BE2C (cell line): ENCODE measurements around the gene IL12B. TPM values are rescaled to one million over a fixed set of nuclear protein-coding genes. Genes with fewer than 3 reads are reported as not detected.
"Not testable (repeated sequence)": the region's sequence is repeated elsewhere in the genome, so short reads cannot be mapped to it uniquely, and the experiment has no call there.

Source experiments
- DNase-seq: peaks from one replicate; pipeline ENCODE4 v3.0.0-alpha.2; 2020
- H3K27me3 ChIP-seq: fragments of 250-450 bp; sonication (Bioruptor Pico); 2 replicates; pipeline ENCODE4 v1.5.1; 2020; ENCODE audit warnings: mild to moderate bottlenecking
- H3K36me3 ChIP-seq: fragments of 250-450 bp; sonication (Bioruptor Pico); 2 replicates; pipeline ENCODE4 v1.5.1; 2020; ENCODE audit warnings: mild to moderate bottlenecking
- H3K4me1 ChIP-seq: fragments of 250-450 bp; sonication (Bioruptor Pico); 2 replicates; pipeline ENCODE4 v1.5.1; 2020
- H3K4me3 ChIP-seq: 2 replicates; pipeline ENCODE4 v1.5.1; 2011; ENCODE audit warnings: low read depth, low read length
- H3K9me3 ChIP-seq: fragments of 250-450 bp; sonication (Bioruptor Pico); 2 replicates; pipeline ENCODE4 v1.5.1; 2020
- polyA plus RNA-seq: library from polyadenylated mRNA; unstranded; fragments of >200 nt; gene quantifications from one replicate; pipeline ENCODE4 v1.2.1, GENCODE V29; 2012; ENCODE audit warnings: low read depth, missing spikeins; ENCODE audit not compliant: insufficient read length, insufficient read depth
- TF ChIP-seq, protein P1 (sequence below): IDR thresholded peaks from 2 replicates; pipeline ENCODE4 v1.5.1; 2012; ENCODE audit warnings: mild to moderate bottlenecking, low read depth, low read length

IL12B gene
- not detected for polyA plus RNA-seq

DNA sequence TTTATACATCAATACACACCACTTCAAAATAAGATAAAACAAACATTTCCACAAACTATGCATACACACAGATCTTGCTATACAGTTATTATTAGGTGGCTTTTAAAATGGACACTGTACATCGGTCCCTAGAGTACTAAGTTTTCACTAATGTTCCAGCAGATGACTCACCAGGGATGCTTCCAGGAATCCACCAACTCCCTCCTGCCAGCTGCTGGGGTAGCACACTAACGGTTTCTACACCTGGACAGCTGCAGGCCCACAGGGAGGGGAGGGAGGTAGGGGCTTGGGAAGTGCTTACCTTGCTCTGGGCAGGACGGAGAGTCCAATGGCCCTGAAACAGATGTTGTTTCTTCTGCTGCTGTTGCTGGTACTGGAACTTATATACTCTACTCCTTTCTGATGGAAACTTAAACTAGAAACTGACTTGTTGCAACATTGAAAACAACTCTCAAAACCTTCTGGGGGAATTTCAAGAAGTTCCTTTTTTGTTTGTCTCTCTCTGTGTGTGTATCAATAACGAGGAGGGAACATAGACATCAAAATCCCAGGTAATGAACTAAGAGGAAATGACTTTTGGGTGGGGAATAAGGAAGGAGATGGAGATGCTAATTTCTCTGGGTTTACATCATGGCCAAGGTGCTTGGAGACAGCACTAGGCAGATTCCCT, at the start of gene IL12B:
IL12B (minus strand) TSS at position 357 of the 670 bp plus-strand sequence. CDS start 3,705 bp downstream, outside the sequence.
- H3K9me3 ChIP-seq, result no peaks in the 10 kb centered on the region
- DNase-seq, result peak; percentile 18
- H3K27me3 ChIP-seq, result peaks cover 28% of the 10 kb centered on the region
- H3K4me3 ChIP-seq, result peak within 1 kb of the TSS; percentile 51
- TF ChIP-seq, protein P1, sequence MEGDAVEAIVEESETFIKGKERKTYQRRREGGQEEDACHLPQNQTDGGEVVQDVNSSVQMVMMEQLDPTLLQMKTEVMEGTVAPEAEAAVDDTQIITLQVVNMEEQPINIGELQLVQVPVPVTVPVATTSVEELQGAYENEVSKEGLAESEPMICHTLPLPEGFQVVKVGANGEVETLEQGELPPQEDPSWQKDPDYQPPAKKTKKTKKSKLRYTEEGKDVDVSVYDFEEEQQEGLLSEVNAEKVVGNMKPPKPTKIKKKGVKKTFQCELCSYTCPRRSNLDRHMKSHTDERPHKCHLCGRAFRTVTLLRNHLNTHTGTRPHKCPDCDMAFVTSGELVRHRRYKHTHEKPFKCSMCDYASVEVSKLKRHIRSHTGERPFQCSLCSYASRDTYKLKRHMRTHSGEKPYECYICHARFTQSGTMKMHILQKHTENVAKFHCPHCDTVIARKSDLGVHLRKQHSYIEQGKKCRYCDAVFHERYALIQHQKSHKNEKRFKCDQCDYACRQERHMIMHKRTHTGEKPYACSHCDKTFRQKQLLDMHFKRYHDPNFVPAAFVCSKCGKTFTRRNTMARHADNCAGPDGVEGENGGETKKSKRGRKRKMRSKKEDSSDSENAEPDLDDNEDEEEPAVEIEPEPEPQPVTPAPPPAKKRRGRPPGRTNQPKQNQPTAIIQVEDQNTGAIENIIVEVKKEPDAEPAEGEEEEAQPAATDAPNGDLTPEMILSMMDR, result no peak
- H3K4me1 ChIP-seq, result no peaks in the 10 kb centered on the region
- no peaks in the 10 kb centered on the region for H3K36me3 ChIP-seq

DNA sequence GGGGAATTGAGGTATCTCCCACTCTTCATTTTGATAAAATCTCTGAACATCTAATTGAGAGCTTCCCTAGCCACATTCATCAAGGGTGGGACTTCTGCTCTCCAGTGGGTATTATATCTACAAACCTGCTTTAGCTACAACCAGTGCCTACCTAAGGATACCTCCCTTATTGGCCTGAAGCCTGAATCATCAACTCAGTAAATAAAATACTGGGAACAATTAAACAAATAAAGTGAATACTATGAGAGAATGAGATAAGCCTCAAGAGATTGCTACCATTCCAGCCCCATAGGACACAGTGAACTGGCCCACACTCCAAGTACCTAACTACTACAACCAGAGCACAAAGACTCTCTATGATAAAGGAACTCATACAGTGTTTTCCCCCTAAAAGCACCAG, 47.4 kb upstream of the IL12B start:
- peaks cover 6% of the 10 kb centered on the region; the same call in 1 of the 2 replicates for H3K27me3 ChIP-seq
- no peaks in the 10 kb centered on the region for H3K9me3 ChIP-seq
- H3K4me3 ChIP-seq, result no peak overlapping the region
- no peaks in the 10 kb centered on the region for H3K36me3 ChIP-seq
- TF ChIP-seq, protein P1, result no peak
- no peaks in the 10 kb centered on the region for H3K4me1 ChIP-seq
- no peak for DNase-seq

DNA sequence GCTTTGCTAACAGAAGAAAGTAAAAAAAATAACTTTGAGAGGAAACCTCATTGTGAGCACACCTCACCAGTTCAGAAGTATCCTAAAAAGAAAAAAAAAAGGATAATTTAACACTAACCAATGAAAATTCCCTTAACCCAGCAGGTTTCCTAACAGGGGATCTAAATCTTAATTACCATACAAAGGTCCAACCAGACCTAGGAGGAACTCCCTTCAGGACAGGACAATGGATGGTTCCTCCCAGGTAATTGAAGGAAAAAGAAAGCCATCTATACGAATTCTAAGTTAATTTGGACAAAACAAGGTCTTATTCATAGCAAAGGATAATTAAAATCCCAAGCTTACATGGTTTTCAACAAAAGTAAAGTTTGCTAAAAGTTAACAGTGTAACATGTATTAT, 37.6 kb upstream of the IL12B start:
- DNase-seq, H3K9me3 ChIP-seq, H3K4me1 ChIP-seq, H3K36me3 ChIP-seq, H3K27me3 ChIP-seq, H3K4me3 ChIP-seq: not testable (repeated sequence)

DNA sequence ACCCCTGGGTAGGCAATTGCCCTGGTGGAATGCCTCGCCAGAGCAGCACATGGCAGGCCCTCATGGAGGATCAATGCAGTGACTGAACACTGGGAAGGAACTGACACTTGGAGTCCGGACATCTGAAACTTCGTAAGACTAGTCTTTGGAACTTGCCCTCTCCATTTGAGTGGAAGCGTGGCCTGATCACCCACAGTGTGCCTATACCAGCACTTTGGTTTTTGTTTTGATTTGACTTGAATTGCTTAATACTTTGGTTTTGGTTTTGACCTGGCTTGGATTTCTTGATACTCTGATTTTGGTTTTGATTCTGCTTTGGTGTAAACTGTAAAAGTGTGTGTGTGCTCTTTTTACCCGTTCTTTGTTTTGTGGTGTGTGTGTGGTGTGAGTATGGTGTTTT, 36.5 kb upstream of the IL12B start:
- not testable (repeated sequence) for H3K9me3 ChIP-seq, H3K4me1 ChIP-seq, H3K4me3 ChIP-seq, H3K36me3 ChIP-seq, DNase-seq, H3K27me3 ChIP-seq

DNA sequence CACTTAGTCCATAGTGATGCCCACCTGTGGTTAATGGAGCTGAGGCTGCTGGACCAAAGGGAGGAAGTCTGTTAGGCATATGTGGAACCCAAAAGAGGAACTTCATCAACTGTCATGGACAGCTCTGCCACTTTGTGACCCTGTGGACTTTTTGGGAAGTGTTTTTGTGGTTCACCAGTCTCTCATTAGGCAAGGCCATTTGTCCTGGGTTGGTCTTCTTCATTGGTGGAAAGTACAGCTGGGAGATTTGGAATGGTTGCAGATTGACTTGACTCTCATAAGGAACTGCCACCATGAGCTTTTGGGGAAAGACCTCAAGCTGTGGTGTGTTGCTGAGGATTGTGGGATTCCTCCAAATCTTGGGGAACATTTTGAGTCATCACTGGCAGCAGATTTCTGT, 31.9 kb upstream of the IL12B start:
- TF ChIP-seq, protein P1, result no peak
- Histone ChIP-seq H3K27me3 (peaks cover 3% of the 10 kb centered on the region; the same call in 1 of the 2 replicates), H3K4me3 (no peak overlapping the region), H3K9me3 (no peaks in the 10 kb centered on the region), H3K4me1 (no peaks in the 10 kb centered on the region), H3K36me3 (no peaks in the 10 kb centered on the region)
- DNase-seq, result no peak

DNA sequence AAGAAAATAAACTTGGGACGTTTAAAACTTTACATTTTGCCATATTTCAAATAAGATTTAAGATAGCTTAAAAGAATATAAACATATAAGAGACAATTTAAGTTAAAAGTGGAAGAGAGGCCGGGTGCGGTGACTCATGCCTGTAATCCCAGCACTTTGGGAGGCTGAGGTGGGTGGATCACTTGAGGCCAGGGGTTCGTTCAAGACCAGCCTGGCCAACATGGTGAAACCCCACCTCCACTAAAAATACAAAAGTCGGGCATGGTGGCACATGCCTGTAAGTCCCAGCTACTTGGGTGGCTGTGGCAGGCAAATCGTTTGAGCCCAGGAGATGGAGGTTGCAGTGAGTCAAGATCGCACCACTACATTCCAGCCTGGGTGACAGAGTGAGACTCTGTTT, 29.6 kb upstream of the IL12B start:
- not testable (repeated sequence) for DNase-seq, H3K36me3 ChIP-seq, H3K9me3 ChIP-seq, H3K27me3 ChIP-seq, H3K4me1 ChIP-seq, H3K4me3 ChIP-seq

DNA sequence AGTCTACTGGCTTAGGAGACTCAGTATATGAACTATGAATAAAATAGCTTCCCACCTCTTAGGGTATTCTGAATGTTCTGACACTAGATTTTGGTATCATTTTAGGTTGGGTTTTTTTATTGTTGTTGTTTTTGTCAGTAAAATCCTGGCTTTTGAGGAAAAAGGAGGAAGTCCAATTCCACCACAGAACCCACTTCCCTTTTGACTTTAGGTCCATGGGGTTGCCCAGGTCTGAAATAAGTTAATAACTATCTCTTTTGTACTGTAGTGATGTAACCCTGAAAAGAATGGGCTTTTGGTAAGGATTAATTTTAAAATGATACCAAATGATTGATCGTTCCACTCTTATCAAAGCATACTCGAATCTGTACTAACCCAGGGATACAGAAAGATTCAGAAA, 29.1 kb upstream of the IL12B start:
- no peak overlapping the region for H3K4me3 ChIP-seq
- no peaks in the 10 kb centered on the region for H3K36me3 ChIP-seq
- H3K4me1 ChIP-seq, result no peaks in the 10 kb centered on the region
- no peak for DNase-seq
- TF ChIP-seq, protein P1, result no peak
- H3K27me3 ChIP-seq, result peaks cover 9% of the 10 kb centered on the region
- H3K9me3 ChIP-seq, result no peaks in the 10 kb centered on the region
